Measurements from ENCODE around the gene BIRC7.

The BIRC7 gene

DNA sequence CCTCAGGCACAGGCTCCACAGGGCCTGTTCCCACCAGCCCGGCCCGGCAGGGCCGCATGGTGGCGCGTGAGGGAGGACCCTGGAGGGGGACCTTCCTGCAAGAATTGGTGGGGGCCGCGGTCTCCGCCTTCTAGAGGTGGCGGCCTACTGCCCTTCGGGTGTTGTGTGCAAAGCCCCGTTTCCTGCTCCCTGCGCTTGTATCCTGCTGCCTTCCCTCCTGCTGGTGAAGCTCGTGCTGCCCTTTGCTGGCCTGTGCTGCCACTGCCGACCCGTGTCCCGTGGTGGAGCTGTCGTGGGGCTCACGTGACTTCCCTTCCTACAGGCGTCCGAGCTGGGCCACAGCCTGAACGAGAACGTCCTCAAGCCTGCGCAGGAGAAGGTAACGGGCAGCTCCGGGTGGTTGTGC is 48.8 kb downstream of the BIRC7 start:
- DNase-seq, result no peak

DNA sequence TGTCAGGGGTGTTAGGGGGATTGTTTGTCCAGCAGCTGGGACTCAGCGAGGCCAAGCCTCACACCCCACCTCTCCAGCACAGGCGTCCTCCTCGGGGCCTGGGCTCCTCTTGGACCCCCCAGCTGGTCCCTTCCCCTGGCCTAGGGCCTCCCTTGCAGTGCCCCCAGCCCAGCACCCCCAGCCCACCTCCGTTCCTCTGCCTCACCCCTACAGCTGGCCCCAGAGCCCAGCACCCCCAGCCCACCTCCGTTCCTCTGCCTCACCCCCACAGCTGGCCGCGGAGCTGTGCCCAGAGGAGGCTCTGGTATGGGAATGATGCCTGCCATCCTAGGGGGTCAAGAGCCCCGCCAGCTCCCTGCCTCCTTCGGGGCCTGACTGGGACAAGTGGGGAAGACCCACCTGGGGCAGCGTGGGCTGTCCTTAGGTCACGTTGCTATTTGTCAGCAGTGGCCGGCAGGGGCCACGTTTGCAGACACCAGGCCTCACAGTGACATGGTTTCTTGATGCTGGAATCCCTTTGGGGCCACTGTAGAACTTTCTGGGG is 49.3 kb downstream of the BIRC7 start:
- DNase-seq, result no peak

DNA sequence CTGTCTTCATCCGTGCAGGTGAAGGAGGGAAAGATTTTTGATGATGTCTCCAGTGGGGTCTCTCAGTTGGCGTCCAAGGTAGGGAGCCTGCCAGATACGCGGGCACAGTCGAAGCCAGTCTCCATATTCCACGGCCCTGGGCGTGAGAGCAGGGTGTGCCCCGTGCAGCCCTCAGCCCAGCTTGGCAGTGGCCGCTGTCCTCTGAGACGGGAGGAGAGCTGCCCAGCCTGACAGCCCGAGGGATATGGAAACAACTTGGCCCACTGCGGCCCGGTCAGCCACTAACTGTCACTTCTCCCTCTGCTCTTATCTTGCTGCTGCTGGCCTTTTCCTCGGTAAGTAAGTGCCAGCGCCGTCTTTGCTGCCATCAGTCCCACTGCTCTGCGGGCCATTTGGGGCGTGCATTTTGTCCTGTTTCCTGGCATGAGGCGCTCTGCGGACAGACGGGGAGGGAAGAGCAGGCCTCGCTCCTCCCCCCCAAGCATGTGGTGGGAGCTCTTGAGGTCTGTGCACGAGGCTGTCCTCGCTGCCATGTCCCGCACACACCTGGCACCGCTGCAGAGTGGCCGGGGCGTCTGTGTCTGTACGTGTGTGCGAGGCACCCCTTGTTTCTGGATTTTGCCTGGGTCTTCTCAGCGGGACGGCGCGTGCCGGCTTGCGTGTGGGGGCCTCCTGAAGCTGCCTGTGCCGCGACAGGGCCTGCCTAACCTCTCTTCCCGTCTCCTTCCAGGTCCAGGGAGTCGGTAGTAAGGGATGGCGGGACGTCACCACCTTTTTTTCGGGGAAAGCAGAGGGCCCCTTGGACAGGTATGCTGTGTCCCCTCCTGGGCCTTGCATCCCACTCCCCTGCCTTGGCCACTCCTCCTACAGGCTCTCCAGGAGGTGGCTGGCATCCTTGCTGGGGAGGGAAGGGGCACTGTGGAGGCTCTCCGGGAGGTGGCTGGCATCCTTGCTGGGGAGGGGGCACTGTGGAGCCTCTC is 50.2 kb downstream of the BIRC7 start:
- DNase-seq, result no peak

DNA sequence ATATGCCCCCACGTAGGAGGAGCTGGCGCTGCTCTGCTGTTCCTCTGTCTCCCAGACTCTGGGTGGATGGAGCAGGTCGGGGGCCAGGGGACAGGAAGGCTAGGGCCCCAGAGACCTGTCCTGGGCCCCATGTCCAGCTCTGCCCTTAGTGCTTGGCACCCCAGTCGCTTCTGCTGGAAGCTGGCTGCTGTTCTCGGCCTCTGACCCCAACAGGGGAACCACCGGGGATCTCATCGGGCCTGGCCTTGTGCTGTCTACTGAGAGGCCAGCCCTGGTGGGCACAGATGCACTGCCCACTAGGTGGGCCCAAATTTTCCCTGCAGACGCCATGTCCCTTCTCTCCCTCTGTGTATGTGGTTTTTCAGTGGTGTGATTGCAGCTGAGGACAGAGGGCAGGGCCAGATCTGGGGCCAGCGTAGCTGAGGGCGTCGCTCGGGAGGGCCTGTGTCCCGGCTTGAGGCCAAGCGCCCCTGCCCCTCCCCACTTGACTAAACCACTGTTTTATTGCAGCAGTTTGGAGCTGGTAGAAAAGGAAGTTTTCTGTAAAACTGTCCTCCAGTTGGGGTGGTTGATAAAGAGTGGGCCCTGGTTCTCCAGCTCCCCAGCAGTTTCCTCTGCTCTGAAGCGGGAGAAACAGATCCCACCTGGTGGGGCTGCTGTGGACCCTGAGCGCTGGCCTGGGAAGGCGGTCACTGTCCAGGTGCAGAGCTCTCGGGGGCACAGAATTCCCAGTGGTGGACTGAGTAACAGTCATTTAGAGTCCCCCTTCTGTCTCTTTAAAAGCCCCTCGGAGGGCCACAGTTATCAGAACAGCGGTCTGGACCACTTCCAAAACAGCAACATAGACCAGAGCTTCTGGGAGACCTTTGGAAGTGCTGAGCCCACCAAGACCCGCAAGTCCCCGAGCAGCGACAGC is 51.3 kb downstream of the BIRC7 start:
- DNase-seq, result no peak

DNA sequence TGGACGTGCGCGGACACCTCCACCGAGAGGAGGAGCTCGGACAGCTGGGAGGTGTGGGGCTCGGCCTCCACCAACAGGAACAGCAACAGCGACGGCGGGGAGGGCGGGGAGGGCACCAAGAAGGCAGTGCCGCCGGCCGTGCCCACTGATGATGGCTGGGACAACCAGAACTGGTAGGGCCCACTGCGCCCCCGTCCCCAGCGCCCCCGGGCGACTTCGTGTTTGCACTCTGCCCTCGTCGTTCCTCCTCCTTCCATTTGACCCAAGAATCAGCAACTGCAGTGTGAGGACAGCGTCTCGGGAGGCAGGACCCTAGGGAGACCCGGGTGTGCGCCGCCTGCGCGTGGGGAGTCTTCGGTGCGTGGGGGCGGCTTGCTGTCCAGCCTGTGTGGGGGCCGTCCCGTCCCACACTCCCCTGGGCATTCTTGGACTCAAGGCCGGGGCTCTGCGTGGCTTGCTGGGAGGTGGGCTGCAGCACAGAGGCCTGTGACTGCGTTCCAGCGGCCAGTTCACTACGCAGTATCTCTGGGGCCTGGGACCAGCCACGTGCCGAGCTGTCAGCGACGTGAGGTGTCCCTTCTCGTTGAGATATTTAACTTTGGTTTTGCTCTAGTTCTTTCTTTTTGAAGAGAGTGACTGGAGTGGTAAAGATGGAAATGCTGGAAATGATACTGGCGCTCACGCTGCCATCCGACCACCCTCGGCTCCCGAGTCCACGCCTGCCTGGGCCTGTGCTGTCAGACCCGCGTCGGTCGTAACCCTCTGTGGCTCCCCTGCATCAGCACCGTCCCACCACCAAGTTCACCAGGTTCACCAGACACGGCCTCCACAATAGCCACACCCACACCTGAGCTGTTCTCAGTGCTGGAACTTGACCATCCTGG is 52.2 kb downstream of the BIRC7 start:
- DNase-seq, result no peak

DNA sequence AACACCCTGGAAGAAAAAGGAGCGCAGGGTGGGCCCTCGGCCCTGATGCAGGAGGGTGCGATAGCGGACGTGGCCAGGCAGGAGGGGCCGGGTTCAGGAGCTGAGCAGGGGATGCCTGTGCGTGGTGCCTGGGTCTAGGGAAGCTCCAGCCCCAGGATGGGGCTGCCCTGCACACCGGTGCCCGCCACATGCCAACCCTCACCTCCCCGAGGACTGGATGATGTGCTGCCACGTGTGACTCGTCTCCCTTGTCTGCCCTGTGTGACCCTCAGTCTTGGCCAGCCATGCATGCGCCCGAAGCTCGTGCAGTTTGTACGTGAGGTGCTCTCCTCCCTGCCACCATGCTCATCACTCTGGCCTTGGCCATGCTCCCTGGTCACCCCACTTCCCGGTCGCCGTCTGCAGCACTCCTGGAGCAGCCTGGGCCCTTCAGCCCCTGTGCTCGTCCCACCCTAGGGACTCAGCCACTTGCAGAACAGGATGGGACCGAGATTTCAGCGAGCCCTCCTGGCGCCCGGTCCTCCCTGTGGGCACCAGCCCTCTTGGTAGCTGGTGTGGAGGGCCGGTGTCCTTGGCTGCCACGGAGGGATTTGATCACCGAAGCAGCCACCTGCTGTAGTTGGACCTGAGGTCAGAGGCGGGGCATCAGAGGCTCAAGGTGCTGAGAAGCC is 53.0 kb downstream of the BIRC7 start:
- DNase-seq, result no peak

DNA sequence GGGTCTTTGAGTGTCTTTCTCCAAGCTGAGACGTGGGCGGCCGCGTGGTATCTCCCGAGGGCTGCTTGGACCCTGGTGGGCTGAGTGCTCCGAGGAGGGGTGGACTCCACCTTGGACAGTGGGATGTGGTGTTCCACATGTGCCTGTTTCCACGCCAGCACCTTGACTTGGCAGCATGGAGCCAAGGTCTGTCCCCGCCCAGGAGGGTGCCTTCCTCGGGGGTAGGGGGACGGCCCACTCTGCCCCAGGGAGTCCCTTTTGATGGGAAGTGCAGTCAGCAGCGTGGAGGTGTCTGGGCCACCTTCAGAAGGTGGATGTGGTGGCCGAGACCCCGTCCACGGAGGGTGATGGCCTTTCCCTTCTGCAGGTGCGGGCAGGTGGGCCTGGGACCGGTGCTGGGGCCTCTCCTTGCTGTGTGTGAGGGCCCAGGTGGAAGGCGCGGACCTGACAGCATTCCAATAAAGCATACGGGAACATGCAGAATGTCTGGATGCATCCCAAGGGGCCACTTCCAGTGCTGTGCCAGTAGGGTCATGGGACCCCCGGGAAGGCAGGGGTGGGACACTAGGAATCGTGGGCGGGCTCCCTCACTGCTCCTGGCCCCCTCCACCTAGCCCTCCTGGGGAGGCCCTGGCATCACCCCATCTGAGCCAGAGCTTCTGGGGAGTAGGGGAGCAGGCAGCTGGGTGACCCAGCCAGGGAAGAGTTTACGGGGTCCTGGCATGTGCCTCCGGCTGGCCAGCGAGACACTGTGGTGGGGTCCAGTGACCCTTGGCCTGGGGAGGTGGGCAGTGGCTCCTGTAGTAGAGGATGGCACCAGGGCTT is 53.8 kb downstream of the BIRC7 start:
- DNase-seq, result no peak

Data from T-helper 1 cell (primary cell).